ENCODE results near the gene FBXO44.

Gene FBXO44

GRCh38 chr1:11661103-11661502 is 6.4 kb downstream of the FBXO44 start:
- no peak overlapping the region for H3K27ac ChIP-seq
- no peak for TF ChIP-seq ZFX (IDR thresholded peaks at IDR 0.05)

GRCh38 chr1:11664336-11665065 is 9.8 kb downstream of the FBXO44 start:
- H3K27ac ChIP-seq, result peak overlapping the region; percentile 9; the same call in 1 of the 2 replicates
- no peak for TF ChIP-seq CTCF (conservative IDR thresholded peaks at IDR 0.05)
- TF ChIP-seq ZFX (IDR thresholded peaks at IDR 0.05), result no peak

GRCh38 chr1:11668516-11668915 is 13.8 kb downstream of the FBXO44 start:
- TF ChIP-seq ZFX (IDR thresholded peaks at IDR 0.05), result no peak
- H3K27ac ChIP-seq, result no peak overlapping the region

- H3K27ac ChIP-seq, result no peak overlapping the region
- no peak for TF ChIP-seq CTCF (conservative IDR thresholded peaks at IDR 0.05)
- no peak for TF ChIP-seq ZFX (IDR thresholded peaks at IDR 0.05)
Measured at GRCh38 chr1:11670747-11671146, 16.1 kb downstream of the FBXO44 start.

GRCh38 chr1:11671205-11671543 is 16.5 kb downstream of the FBXO44 start:
- H3K27ac ChIP-seq, result no peak overlapping the region
- TF ChIP-seq CTCF (conservative IDR thresholded peaks at IDR 0.05) (no peak), ZFX (IDR thresholded peaks at IDR 0.05) (no peak)

GRCh38 chr1:11671544-11672286 is 17.0 kb downstream of the FBXO44 start:
- no peak for TF ChIP-seq ZFX (IDR thresholded peaks at IDR 0.05)
- TF ChIP-seq CTCF (conservative IDR thresholded peaks at IDR 0.05), result no peak
- no peak overlapping the region for H3K27ac ChIP-seq

GRCh38 chr1:11673089-11673769 is 18.6 kb downstream of the FBXO44 start:
- no peak for TF ChIP-seq ZFX (IDR thresholded peaks at IDR 0.05)
- no peak overlapping the region for H3K27ac ChIP-seq

GRCh38 chr1:11674488-11674887 is 19.8 kb downstream of the FBXO44 start:
- H3K27ac ChIP-seq, result no peak overlapping the region
- no peak for TF ChIP-seq ZFX (IDR thresholded peaks at IDR 0.05)
- TF ChIP-seq CTCF (conservative IDR thresholded peaks at IDR 0.05), result no peak

Data from C4-2B (cell line).